Pericardium fibroblast (primary cell): ENCODE results near the gene TMPRSS13. TPM values are rescaled to one million over a fixed set of nuclear protein-coding genes. Genes with fewer than 3 reads are reported as not detected.

Source experiments
- total RNA-seq: library from RNA; depleted of rRNA; stranded (reverse); fragments of >200 nt; gene quantifications from 2 replicates; pipeline ENCODE4 v1.2.3, GENCODE V29; 2015

TMPRSS13 gene
- not detected in 2 replicates for total RNA-seq

DNA sequence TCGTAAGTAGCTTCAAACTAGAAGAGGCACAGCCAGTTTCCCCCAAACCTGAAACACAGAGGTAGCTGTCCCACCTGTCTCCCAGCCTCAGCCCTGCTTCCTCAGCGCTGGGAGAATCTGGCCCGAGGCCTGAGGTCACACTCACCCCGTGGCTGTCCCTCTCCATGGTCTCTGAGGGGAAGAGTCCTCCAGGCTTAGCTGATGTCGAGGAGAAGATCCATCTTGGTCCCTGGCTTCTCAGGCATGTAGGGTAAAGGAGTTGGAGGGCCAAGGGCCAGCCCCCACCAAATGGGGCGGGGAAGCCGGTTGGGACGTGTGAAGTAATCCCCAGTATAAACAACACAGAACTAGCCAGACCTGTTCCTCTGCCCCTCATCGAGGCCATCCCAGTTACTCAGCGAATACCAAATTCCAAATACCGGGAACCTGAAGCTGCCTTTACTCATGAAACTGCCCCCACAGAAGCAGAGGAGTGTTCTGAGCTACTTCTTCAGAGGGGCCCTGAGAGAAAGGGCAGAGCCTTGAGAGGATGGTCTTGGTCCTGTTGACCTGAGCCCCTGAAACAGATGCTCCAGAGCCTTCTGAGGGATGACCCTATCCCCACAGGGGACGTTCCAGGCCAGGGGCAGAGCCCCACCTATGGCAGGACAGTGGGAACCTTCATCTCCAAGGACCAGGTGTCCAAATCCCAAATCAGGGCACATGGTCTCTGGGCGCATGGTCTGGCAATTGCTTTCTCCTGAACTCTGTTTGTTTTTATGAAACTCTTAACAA is at the start of gene TMPRSS13:
Gene TMPRSS13 (minus strand): TSS at position 261 of the 774 bp plus-strand sequence. CDS start 95 bp downstream, at position 166.

GRCh38 chr11:117876341-117877119 is 52.7 kb downstream of the TMPRSS13 start, which contains the start of gene FXYD6:
Gene FXYD6 (minus strand): TSS chr11:117876658. CDS start chr11:117842776, 33,882 bp downstream.

Other genes with a start within 250 kb of the TMPRSS13 start
- gene DSCAML1, start 132.2 kb downstream of the TMPRSS13 start, total RNA-seq = not detected in 2 replicates
- gene FXYD2, start 104.7 kb downstream of the TMPRSS13 start, total RNA-seq = not detected in 2 replicates
- 0.68 and 1.3 TPM in 2 replicates for gene FXYD6, start 52.7 kb downstream of the TMPRSS13 start, total RNA-seq
- not detected in 2 replicates for gene IL10RA, start 57.0 kb upstream of the TMPRSS13 start, total RNA-seq
- not detected in 2 replicates for gene TMPRSS4, start 147.7 kb upstream of the TMPRSS13 start, total RNA-seq
- gene SMIM35, start 157.6 kb upstream of the TMPRSS13 start, total RNA-seq = not detected in 2 replicates
- gene SCN4B, start 223.4 kb upstream of the TMPRSS13 start, total RNA-seq = not detected in 2 replicates
- gene SCN2B, start 247.2 kb upstream of the TMPRSS13 start, total RNA-seq = 0.09 TPM in 1 of 2 replicates, not detected in the other